Measurements from ENCODE around the gene ZWILCH.

Gene ZWILCH

DNA sequence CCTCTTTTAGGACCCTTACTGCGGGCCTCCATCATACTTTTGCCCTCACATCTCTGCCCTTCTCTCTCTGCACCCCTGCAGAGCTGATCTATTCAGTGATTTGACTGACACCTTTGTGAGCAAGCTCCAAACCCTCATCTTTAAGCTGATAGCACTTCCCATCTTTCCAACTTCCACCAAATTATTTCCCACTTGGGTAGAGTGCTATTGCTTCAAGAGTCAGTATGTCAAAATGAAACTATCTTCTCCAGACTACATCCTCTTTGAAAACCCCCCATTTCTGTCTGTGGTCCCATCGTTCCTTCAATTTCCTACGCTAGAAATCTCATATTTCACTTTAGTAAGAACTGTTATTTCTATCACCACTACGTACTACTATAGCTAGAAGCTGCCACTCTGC, 19.7 kb downstream of the ZWILCH start:
- DNase-seq (ENCODE audit: insufficient read length, low spot score) (no peak), FAIRE-seq (no peak)

DNA sequence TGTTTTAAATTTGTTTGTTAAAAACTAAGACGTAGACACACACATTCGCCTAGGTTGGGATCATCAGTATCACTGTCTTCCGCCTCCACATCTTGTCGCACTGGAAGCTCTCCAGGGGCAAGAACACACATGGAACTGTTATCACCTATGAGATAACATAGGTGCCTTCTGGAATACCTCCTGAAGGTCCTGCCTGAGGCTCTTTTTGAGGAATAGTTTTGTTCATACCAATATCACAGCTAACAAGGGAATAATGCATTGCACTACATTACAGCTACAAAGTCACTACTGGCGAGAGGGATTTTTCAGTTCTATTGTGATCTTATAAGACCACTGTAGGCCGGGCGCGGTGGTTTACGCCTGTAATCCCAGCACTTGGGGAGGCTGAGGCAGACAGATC, 29.9 kb downstream of the ZWILCH start:
- DNase-seq (ENCODE audit: insufficient read length, low spot score) (no peak), FAIRE-seq (no peak)

DNA sequence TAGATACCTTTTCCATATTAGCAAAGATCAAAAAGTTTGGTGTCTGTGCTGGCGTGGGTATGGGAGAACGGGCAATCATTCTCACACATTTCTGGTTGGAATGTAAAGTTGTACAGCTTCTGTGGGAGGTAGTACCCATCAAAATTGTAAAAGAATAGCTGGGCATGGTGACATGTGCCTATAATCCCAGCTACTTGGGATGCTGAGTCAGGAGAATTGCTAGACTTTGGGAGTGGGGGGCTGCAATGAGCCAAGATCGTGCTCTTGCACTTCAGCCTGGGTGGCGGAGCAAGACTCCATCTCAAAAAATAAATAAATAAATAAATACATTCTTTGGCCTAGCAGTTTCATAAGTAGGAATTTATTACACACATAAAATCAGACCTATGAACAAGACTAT, 37.8 kb downstream of the ZWILCH start:
- FAIRE-seq (no peak), DNase-seq (ENCODE audit: insufficient read length, low spot score) (no peak)

DNA sequence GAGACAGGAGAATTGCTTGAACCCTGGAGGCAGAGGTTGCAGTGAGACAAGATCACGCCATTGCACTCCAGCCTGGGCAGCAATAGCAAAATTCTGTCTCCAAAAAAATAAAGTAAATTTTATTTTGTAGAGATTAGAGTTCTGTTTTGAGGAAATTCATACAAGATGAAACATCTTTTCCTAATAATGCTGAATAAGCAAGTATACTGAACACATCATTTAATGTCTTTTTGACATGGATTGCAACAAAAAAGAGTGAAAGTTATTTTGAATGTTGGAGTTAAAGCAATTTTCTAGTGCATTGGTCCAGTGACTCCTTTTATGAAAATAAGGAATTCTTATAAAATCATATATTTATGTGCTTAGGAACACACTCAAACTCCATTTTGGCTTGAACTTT, 40.1 kb downstream of the ZWILCH start:
- DNase-seq (ENCODE audit: insufficient read length, low spot score): no peak
- FAIRE-seq: no peak

DNA sequence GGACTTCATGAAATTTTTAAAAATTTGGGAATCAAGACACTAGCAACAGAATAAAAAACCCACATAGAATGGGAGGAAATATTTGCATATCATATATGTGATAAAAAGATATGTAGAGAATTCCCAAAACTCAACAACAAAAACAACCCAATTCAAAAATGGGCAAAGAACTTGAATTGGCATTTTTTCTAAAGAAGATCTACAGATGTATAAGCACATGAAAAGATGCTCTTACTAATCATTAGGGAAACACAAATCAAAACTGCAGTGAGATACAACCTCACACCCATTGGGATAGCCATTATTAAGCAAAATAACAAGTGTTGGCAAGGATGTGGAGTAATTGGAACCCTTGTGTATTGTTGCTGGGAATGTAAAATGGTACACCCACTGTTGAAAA, 50.6 kb downstream of the ZWILCH start:
- no peak for DNase-seq (ENCODE audit: insufficient read length, low spot score)
- no peak for FAIRE-seq

DNA sequence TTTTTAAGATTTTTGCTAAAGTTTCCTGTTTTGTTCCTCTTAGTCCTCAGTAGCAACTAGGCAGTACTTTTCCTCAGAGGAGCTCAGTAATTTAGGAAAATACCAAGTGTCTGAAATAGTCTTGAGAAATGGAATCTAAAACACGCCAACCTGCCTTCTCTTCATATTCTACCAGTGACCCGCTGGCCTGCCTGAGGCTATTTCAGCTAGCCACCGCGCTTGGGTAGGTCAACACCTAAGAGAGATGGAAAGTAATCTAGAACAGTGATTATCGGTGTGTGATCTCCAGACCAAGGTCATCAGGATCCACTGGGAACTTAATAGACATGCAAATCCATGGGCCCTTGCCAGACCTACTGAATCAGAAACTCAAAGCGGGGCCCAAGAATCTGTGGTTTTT, 53.1 kb downstream of the ZWILCH start:
- no peak for DNase-seq (ENCODE audit: insufficient read length, low spot score)
- FAIRE-seq: no peak

DNA sequence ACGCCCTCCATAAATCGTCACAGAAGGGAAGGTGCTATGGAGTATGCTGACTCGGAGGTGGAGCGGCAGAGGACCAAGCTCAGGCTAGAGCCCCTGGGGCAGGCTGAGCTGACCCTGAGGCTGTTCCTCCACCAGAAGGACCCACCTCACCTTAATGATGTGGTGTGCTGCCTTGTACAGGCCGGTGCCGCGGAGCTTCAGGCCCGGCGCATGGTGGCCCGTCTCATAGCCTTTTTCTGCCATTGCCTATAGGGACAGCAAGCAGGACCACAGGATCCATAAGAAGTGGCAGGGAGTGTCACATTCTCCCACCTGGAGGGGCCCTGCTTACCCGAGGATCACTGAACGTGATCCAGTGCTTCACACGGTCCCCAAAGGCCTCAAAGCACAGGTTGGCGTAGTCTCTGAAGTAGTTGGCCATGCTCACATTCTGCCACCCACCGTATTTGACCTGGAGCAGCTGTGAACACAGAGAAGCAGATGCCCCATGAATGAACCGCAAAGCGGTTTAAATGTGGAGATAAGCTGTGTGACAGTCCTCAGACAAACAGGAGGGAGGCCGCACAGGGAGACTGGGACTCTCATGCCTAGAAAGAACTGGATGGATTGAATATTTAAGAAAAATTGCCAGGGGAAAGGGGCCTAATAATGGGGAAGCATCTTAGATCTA, 55.9 kb downstream of the ZWILCH start:
- FAIRE-seq (no peak), DNase-seq (ENCODE audit: insufficient read length, low spot score) (no peak)

DNA sequence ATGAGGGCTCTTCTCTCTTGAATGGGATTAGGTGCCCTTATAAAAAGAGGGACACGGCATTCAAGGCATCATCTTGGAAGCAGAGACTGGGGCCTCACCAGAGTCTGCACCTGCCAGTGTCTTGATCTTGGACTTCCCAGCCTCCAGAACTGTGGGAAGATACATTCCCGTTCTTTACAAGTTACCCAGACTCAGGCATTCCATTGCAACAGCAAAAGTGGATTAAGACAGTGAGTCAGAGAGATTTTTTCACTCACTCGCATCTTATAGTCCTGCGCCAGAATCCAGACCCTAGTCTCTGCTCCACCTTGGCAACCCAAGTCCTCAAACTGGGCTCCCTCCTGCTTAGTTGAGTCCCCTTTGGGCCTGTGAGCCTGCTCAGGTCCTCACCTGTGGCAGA, 58.0 kb downstream of the ZWILCH start:
- FAIRE-seq: no peak
- no peak for DNase-seq (ENCODE audit: insufficient read length, low spot score)

DNA sequence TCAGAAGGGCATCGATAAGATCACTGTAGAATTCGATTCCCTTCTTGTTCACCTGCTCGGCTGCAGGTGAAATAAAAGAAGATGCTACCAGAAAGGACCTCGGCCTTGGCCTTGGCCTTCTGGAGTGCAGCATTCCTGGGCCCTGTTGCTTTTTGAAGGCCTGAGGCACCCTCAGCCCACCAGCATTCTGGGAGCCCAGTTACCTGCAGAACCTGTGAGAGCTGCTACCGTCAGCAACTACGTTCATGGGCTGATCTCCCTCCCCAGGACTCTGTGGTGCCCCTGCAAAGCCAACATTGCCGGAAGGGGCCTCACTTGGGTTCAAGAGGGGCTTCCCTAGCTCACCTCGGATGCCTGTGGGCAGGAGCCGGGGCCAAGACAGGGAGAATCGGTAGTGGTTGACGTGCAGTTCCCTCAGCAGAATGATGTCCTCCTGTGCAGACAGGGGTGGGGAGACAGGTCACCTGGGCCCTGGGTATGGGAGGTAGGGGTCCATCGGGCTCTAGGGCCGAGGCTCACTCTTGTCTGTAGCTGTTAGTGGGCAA, 58.5 kb downstream of the ZWILCH start:
- FAIRE-seq (no peak), DNase-seq (ENCODE audit: insufficient read length, low spot score) (no peak)

DNA sequence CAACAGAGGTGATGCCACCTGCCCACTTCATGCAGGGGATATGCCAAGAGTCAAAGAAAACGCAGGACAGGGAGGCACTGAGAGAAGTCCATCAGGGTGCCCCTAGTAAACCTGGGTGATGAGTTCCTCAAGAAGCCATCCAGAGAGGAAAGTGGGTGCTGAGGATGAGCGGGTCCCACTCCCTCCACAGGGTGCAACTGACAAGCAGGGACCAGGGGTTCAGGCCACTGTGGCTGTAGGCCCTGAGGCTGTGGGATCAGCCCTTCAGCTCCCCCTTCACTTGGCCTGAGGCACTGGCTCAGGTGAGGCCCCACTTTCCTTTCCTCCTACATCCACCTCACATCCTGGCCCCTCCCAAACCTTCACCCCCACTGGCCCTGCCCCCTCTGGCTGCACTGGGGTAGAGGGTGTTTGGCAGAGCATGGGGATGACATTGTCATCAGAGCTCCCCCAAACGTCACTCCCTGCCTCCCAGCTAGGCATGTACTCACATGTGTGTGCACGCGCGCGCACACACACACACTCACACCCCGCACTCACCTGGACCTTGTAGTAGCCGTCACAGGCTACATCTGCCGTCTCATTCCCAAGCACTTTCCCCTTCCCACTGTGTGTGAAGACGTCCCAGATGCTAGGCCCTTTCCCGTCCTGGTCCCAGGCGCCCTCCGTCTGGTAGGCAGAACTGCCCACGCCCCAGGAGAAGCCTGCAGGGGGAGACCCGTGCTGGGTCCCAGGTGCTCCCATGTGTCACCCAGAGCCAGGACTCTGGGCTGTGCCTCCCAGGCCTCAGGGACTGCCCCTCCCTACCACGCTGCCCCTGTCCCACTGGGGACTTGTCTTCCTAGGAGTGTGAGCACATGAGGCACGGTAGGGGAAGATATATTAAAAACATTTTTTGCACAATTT, 59.3 kb downstream of the ZWILCH start:
- no peak for FAIRE-seq

DNA sequence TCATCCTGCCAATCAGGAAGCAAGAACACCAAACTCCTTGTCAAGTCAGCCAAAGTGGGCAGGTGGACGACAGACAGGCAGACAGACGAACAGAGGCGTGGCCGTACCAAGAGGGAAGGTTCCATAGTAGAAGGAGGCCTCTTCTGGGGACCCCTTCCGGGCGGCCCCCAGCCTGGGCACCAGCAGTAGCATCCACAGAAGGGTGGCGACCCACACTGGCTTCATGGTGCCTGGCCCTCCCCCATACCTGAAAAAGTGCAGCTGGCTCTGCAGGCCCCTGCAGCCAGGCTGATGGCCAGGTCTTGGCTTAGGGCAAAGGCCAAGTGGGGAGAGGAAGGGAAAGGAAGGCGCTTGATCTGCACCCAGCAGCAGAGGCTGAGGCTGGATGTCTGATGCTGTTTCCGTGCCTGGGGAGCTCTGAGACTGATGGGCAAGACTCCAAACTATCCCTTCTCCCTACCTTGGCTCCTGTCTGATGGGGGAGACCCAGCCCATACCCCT, 60.1 kb downstream of the ZWILCH start:
- DNase-seq (ENCODE audit: insufficient read length, low spot score): no peak
- FAIRE-seq: no peak

More for the DNA sequence above, 59.3 kb downstream of the ZWILCH start:
- no peak for DNase-seq (ENCODE audit: insufficient read length, low spot score)

DNA sequence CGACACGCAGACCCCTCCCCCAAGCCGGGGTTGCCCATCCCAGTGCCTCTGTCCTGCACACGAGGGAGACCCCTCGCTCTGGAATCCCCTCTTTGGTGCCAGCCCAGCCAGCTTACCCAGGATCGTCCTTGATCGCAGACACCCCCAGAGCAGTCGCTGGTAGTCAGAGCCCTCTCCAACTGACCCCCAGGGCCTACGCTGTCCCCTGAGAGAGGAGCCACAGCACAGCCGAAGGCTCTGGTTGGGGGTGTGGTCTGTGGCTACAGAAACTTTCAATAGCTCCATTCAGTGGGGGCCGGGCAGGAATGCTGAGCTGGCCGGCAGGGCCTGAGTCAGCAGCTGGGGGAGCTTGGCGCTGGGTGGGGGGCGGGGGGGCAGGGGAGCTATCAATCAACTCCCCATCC, 60.6 kb downstream of the ZWILCH start, which contains the start of gene LCTL:
Gene LCTL (minus strand): TSS at position 258 of the 404 bp plus-strand sequence. CDS start 633 bp downstream, outside the sequence.
- FAIRE-seq: no peak
- no peak for DNase-seq (ENCODE audit: insufficient read length, low spot score)

DNA sequence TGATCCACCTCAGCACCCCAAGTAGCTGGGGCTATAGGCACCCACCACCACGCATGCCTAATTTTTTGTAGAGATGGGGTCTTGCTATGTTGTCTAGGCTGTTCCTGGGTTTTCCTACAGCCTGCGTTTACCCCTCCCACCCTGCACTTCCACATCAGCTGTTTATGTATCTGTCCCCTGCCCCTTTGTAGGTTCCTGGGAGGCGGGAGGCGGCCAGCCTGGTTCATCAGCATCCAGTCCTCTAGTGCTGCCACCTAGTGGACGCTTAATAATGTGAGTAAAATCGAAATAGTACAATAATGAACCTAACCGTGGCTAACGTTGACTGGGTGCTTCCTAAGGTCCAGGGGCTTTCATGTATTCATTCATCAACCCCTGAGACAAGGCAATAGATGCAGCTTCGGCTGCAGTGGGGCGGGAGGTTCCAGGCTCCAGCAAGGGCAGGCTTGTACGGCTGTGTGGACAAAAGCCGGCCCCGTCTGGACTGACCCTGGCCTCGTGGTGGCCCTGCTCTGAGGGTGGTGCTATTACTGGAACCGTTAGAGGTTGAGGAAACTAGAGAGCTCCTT, 61.9 kb downstream of the ZWILCH start:
- FAIRE-seq (peak; percentile 87), DNase-seq (ENCODE audit: insufficient read length, low spot score) (peak; percentile 77)

DNA sequence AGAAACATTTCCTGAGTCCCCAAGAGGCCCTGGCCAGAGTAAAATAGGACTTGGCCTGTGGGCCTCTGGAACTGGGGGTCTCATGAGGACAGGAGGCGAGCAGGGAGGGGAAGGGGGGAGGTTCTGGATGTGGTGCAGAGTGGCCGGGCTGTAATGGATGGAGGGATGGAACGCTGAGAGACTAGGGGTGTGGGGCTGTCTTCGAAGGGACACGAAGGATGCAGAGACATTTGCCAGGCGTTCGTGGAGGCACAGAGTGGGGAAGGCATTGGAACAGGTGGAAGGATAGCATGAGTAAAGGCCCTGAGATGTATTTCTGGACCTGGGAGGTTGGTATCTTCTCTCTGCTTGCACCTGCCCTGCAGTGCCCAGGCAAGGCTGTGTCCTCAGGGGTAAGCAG, 62.8 kb downstream of the ZWILCH start:
- FAIRE-seq (no peak), DNase-seq (ENCODE audit: insufficient read length, low spot score) (no peak)

DNA sequence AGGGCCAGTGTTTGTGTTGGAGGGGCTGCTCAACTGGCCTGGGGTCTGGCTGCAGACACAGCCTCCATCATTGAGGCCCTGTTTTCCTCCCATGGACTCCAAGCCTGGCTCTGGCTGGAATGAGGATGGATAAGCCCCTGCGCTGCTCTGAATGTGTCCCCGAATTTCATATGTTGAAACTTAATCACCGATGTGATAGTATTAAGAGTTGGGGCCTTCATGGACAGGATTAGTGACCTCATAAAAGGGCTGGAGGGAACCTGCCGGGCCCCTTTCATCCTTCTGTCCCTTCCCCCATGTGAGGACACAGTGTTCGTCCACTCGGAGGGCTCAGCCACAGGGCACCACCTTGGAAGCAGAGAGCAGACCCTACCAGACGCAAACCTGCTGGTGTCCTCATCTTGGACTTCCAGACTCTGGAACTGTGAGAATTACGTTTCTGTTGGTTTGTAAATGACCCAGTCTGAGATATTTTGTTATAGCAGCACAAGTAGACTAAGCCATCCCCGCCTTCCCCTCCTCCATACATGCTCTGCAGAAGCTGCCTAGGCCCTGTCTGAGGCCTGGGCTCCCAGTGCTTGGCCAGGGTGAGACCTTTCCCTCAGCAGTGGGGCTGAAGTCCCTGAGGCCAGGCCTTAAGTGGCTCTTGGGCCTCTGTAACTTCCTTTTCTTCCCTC, 64.5 kb downstream of the ZWILCH start:
- FAIRE-seq: no peak

DNA sequence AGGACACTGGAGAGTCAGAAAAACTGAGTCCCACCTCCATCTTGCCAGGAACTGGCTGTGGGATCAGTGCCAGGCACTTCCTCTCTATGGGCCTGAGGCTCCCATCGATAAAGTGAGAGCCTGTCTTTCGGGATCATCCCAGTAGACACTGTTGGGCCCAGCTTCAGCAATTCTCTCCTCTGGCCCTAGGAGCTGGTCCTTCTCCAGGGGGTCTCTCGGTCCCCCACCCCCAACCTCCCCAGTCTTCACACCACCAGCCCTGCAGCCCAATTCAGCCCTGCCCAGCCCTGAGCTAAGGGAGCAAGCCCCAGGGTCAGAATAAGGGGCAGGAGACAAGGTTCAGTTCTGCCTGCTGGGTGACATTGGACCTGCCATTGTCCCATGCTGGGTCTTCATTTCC, 65.2 kb downstream of the ZWILCH start:
- no peak for DNase-seq (ENCODE audit: insufficient read length, low spot score)
- no peak for FAIRE-seq

More for the DNA sequence above, 64.5 kb downstream of the ZWILCH start:
- DNase-seq (ENCODE audit: insufficient read length, low spot score): no peak

DNA sequence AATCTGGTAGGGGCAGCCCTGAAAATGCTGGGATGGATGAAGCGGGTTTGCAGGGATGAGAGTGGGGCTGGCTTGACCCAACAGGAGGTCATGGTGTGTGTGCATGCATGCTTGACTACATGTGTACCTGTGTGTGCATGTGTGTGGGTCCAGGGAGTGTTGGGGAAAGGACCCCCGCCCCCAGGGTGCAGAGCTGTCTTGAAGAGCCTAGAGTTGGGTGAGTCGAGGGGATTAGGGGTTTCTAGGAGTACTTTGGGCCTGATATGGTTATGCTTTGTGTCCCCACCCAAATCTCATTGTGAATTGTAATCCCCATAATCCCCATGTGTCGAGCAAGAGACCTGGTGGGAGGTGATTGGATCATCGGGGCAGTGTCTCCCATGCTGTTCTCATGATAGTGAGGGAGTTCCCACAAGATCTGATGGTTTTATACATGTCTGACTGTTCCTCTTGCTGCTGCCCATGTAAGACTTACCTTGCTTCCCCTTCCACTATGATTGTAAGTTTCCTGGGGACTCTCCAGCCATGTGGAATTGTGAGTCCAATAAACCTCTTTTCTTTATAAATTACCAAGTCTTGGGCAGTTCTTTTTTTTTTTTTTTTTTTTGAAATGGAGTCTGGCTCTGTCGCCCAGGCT, 65.8 kb downstream of the ZWILCH start:
- FAIRE-seq (no peak), DNase-seq (ENCODE audit: insufficient read length, low spot score) (no peak)

DNA sequence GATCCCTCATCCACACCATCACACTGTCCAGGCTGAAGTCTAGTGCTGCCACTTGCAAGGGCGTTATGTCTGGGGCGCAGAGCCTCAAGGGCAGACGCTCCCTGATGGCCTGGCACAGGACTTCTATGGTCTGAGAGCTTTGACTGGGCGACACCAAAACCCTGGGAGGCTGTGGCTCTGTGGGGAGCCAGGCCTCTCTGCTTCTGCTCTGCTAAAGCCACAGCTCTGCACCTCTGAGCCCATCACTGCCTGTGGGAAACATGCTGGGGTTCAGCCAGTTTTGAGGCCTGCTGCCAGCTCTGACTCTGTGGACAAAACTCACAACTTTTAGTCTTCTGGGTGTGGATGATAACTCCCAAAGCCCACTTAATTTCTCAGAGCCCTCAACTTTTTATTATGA, 67.0 kb downstream of the ZWILCH start:
- FAIRE-seq: no peak

DNA sequence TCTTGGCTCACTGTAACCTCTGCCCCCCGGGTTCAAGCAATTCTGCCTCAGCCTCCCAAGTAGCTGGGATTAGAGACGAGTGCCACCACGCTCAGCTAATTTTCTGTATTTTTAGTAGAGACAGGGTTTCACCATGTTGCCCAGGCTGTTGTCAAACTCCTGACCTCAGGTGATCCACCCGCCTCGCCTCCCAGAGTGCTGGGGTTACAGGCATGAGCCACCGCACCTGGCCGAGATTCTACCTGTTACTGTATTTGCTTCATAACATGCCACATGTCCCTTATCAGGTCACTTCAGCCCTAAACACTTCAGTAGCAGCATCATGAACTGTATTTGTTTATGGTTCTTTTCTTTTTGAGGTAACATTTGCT, 68.2 kb downstream of the ZWILCH start:
- no peak for FAIRE-seq
- DNase-seq (ENCODE audit: insufficient read length, low spot score): no peak

More for the DNA sequence above, 67.0 kb downstream of the ZWILCH start:
- DNase-seq (ENCODE audit: insufficient read length, low spot score): no peak

Data from GM19239 (cell line).